Measurements from ENCODE around the gene TRIM48.
"Not testable (repeated sequence)": the region's sequence is repeated elsewhere in the genome, so short reads cannot be mapped to it uniquely, and the experiment has no call there.

TRIM48 gene

GRCh38 chr11:55261855-55262254, at the start of gene TRIM48:
Gene TRIM48 (plus strand): TSS chr11:55262155. CDS start chr11:55262268, 113 bp downstream.
- not testable (repeated sequence) for DNase-seq (ENCODE audit: low read depth); H3K4me3 ChIP-seq (ENCODE audit: low read depth, low read length)

- not testable (repeated sequence) for DNase-seq (ENCODE audit: low read depth); H3K4me3 ChIP-seq (ENCODE audit: low read depth, low read length)
Observed at GRCh38 chr11:55238316-55238715, 23.6 kb upstream of the TRIM48 start.

GRCh38 chr11:55263081-55263480, 1.1 kb downstream of the TRIM48 start:
- H3K4me3 ChIP-seq (ENCODE audit: low read depth, low read length) = no peak overlapping the region
- DNase-seq (ENCODE audit: low read depth) = no peak
- no peak for TF ChIP-seq CTCF (conservative IDR thresholded peaks at IDR 0.05; ENCODE audit: low read depth, low read length)

Measured in choroid plexus epithelial cell (primary cell).